Stimulated activated naive B cell treated with anti-CD40 and anti-IgM and Interleukin-4, amounts not matched to agents 10 μg/mL and 1 μg/mL and 100 μg/mL, for 72 hours (primary cell): ENCODE measurements around the gene ANKRD55.

Source experiments
- ATAC-seq, 2 donors: fragments of 150-1000 bp; cut with Tn5 transposase; replicated peaks; 2 replicates each; pipeline ENCODE4 v1.10.0; 2021; ENCODE audit warnings: moderate library complexity in 1 of 2
- DNase-seq: peaks from one replicate; pipeline ENCODE4 v3.0.0; 2021
- H3K27ac Mint-ChIP-seq: one replicate; pipeline ENCODE4 v1.8.0; 2022; ENCODE audit warnings: mild to moderate bottlenecking, mixed read lengths
- H3K27me3 Mint-ChIP-seq, 2 donors: one replicate each; pipeline ENCODE4 v1.8.0; 2022; ENCODE audit warnings: mixed read lengths in 2 of 2
- H3K36me3 Mint-ChIP-seq, 2 donors: one replicate each; pipeline ENCODE4 v1.8.0; 2022; ENCODE audit warnings: mixed read lengths in 2 of 2, mild to moderate bottlenecking in 1 of 2
- H3K4me1 Mint-ChIP-seq, 2 donors: one replicate each; pipeline ENCODE4 v1.8.0; 2022; ENCODE audit warnings: mixed read lengths in 2 of 2, mild to moderate bottlenecking in 1 of 2
- H3K4me3 Mint-ChIP-seq, 2 donors: one replicate each; pipeline ENCODE4 v1.8.0; 2022; ENCODE audit warnings: mild to moderate bottlenecking in 2 of 2, mixed read lengths in 2 of 2, moderate library complexity in 1 of 2
- H3K9me3 Mint-ChIP-seq, 2 donors: one replicate each; pipeline ENCODE4 v1.8.0; 2022; ENCODE audit warnings: mixed read lengths in 2 of 2, mild to moderate bottlenecking in 1 of 2

Gene ANKRD55

DNA sequence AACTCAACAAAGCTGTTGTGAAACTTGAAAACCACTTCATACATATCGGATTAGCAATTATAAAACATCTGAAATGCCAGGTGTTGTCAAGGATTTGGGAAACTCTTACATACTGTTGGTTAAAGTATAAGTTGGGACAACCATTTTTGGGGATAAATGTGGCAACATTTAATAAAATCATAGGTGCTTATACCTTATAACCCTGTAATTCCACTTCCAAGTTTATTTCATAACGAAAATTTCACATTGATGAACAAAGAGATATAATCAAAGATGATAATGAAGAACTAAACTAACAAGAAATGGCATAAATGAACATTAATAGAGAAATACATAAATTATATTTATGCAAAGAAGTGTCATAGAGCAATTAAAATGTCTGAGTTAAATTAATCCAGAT lies 54.3 kb downstream of the ANKRD55 start:
- no peak overlapping the region for H3K4me3 Mint-ChIP-seq
- DNase-seq = no peak
- H3K27ac Mint-ChIP-seq = no peak overlapping the region
- no peak for ATAC-seq
- peaks cover 2 to 16% of the 10 kb centered on the region in 2 donors for H3K4me1 Mint-ChIP-seq
- no peaks in the 10 kb centered on the region for H3K36me3 Mint-ChIP-seq
- peaks cover 6 to 11% of the 10 kb centered on the region in 2 donors for H3K27me3 Mint-ChIP-seq
- no peaks in the 10 kb centered on the region for H3K9me3 Mint-ChIP-seq

DNA sequence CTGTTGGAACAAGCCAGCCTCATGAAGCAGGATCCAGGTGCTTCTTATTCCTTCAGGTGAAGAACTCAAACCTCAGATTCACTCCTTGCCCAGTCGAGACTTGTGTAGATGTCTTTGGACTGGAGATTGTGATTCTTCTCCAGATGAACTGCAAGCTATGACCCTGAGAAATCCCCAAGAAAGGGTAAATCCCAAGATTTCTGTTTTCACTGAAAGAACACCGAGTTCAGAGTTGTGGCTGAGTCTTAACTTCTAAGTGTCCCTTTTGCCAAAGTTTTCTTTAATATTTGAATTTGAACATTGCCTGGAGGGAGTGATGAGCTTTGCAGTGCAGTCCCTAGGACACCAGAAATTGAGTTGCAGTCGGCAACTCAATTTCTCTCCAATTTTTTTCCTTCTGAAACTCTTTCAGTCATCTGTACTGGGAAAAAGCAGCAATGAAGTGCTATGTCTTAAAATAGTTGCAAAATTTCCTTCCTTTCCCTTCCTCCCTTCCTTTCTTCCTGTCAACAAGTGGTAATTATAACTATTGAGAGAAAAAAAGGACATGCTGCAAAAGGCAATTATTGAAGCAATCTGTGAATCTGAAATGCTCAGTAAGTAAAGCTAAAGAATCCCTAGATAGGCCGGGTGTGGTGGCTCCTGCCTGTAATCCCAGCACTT lies 56.1 kb downstream of the ANKRD55 start:
- Mint-ChIP-seq H3K27ac (no peak overlapping the region), H3K9me3 (no peaks in the 10 kb centered on the region), H3K36me3 (no peaks in the 10 kb centered on the region), H3K27me3 (peaks cover 6 to 11% of the 10 kb centered on the region in 2 donors), H3K4me1 (peaks cover 2 to 18% of the 10 kb centered on the region in 2 donors), H3K4me3 (no peak overlapping the region)
- DNase-seq (no peak), ATAC-seq (no peak)

DNA sequence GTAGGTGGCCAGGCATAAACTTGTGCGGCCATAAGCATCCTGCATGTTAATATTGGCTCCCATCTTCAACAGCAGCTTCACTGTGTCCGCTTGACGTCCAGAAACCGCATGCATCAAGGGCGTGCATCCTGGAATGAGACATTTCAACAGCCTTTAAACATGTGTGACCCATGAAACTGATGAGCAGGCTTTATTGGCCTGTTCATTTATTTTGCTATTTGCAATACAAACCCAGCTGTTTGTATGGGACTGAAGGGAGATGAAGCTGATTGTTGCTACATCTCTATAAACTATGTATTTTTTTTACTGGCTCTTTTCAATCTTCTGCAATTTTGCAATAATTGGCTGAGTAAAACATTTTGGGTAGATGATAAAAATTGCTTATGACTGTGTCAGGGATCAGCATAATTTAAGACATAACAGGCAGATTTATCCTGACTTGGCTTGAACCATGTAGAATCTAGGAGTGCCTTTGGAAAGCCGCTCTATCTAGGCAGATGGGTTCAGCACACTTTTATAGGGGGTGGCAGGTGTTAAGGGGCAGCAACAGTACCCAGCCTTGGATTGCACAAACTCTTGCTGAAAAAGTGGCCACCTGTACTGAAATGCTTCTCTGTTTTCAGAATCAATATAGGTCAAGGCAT lies 56.9 kb downstream of the ANKRD55 start:
- ATAC-seq = no peak
- no peak overlapping the region for H3K4me3 Mint-ChIP-seq
- no peaks in the 10 kb centered on the region for H3K36me3 Mint-ChIP-seq
- no peak for DNase-seq
- H3K4me1 Mint-ChIP-seq = peaks cover 2 to 18% of the 10 kb centered on the region in 2 donors
- H3K9me3 Mint-ChIP-seq = no peaks in the 10 kb centered on the region
- H3K27me3 Mint-ChIP-seq = peaks cover 9 to 11% of the 10 kb centered on the region in 2 donors
- no peak overlapping the region for H3K27ac Mint-ChIP-seq

DNA sequence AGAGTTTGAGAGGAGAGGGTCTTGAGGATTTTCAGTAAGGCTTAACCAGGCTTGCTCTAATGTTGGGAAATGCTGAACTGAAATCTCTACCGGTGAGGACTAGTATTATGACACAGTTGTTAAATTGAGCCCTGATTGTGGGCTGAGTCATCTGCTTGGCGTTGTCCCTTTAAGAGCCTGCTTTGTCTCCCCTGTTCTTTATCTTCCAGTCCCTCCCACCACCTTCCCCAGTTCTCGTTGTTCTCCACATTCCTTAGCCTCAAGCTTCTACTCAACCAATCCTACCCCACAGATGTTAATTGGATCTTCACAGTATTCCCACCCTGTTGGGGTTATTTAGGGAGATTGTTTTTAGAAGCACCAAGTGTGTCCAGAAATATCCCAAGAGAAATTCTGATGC lies 57.6 kb downstream of the ANKRD55 start:
- Mint-ChIP-seq H3K9me3 (no peaks in the 10 kb centered on the region), H3K4me3 (no peak overlapping the region), H3K27ac (no peak overlapping the region), H3K4me1 (peaks cover 2 to 18% of the 10 kb centered on the region in 2 donors), H3K27me3 (peaks cover 11 to 13% of the 10 kb centered on the region in 2 donors), H3K36me3 (no peaks in the 10 kb centered on the region)
- ATAC-seq (no peak), DNase-seq (no peak)

DNA sequence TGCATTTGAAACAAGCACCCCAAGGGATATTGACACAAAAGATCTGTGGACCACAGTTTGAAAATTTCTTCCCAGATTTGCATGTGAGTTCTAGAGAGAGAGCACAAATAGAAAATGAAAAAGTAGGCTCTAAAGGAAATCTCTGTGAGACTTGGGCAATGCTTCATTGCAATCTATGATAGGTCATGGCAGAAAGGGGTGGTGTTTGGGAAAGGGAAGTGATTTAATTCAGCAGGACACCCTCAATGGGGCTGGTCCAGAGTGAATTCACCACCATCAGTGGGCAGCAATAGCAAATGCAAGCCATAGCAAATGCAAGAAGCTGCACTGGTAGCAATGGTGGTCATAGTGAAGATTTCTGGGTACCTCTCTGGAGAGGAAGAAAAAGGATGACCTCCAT lies 58.1 kb downstream of the ANKRD55 start:
- Mint-ChIP-seq H3K27me3 (peaks cover 11 to 13% of the 10 kb centered on the region in 2 donors), H3K36me3 (no peaks in the 10 kb centered on the region), H3K4me1 (peaks cover 2 to 18% of the 10 kb centered on the region in 2 donors), H3K27ac (no peak overlapping the region), H3K9me3 (no peaks in the 10 kb centered on the region), H3K4me3 (no peak overlapping the region)
- ATAC-seq = no peak
- no peak for DNase-seq

DNA sequence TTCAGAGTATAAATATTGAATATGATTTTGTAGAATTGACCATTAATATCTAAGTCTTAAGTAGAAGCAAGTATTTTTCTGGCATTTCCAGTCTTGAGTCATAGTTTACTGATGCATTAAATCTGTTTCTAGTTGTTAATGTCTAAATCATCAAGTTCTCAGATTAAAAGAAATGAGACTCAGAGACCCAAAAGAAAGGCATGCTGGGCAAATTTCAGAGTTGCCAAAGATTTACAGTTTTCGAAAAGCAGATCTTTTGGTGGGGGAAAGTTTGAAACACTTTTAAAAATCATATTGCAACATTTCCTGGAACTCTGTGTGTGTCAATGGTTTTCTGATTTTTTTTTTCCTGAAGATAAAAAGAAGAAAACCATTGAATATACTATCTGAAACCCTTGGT lies 60.9 kb downstream of the ANKRD55 start:
- Mint-ChIP-seq H3K36me3 (no peaks in the 10 kb centered on the region), H3K4me3 (no peak overlapping the region), H3K27me3 (peaks cover 11 to 13% of the 10 kb centered on the region in 2 donors), H3K27ac (no peak overlapping the region), H3K4me1 (peaks cover 2 to 25% of the 10 kb centered on the region in 2 donors), H3K9me3 (no peaks in the 10 kb centered on the region)
- ATAC-seq (no peak), DNase-seq (no peak)

DNA sequence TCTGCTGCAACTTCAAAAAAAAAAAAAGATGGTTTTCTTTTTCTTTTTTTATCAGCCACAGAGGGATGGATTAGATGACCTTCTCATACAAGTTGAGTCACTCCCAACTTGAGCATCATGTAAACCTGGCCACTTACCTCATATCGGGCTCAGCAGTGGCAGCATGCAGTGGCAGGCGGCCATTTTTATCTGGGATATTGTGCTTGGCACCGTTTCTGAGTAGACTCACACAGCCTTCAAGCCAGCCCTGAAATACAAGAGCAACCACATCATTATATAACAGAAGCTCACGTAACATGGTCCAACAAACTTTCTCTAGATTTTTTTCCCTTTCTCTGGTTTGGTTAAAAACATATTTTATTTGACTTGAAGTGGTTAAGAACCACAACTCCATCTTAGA lies 62.6 kb downstream of the ANKRD55 start:
- H3K27me3 Mint-ChIP-seq = peaks cover 14 to 19% of the 10 kb centered on the region in 2 donors

DNA sequence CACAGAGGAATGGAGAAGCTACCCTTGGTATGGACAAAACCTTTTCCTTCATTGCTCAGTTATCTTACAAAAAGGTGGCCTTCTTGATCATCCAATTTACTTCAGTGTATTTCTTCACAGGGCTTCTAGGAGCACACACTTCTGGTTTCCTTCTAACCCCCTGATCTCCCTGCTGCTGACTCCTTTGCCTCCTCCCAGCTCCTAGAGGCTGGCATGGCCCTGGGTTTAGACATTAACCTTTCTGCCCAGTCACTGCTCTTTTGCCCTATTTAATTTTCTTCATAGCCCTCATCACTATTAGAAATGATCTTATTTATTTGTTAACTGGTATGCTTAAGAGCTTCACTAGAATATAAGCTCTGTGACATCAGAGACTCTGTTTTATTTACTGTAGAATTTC lies 63.2 kb downstream of the ANKRD55 start:
- no peak overlapping the region for H3K27ac Mint-ChIP-seq
- no peak for ATAC-seq
- no peak for DNase-seq
- H3K36me3 Mint-ChIP-seq = peaks cover 0 to 2% of the 10 kb centered on the region in 2 donors
- H3K4me3 Mint-ChIP-seq = no peak overlapping the region
- H3K9me3 Mint-ChIP-seq = no peaks in the 10 kb centered on the region
- peaks cover 12 to 18% of the 10 kb centered on the region in 2 donors for H3K27me3 Mint-ChIP-seq
- H3K4me1 Mint-ChIP-seq = peaks cover 2 to 22% of the 10 kb centered on the region in 2 donors

More for the DNA sequence above, 62.6 kb downstream of the ANKRD55 start:
- H3K9me3 Mint-ChIP-seq = no peaks in the 10 kb centered on the region
- H3K27ac Mint-ChIP-seq = no peak overlapping the region
- H3K4me3 Mint-ChIP-seq = no peak overlapping the region
- DNase-seq = no peak
- no peak for ATAC-seq
- H3K4me1 Mint-ChIP-seq = peaks cover 2 to 25% of the 10 kb centered on the region in 2 donors
- peaks cover 0 to 2% of the 10 kb centered on the region in 2 donors for H3K36me3 Mint-ChIP-seq

DNA sequence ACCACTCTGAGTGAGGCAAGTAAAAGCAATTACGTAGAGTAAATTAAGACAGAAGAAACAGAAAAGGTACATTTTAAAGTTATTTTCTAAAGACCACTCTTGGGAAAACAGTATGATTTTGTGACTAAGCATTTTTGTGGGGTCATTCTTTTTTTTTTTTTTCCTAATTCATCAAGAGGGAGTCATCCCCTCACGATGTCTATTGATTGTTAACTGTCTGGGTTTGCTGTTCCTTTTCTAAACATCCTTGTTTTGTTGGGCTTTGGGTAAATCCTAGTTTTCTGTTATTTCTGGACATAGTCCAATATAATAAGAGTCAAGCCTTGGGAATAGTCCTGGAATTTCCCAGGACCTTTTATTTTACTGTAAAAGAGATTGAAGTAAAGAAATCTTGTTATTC lies 63.8 kb downstream of the ANKRD55 start:
- H3K4me1 Mint-ChIP-seq = peaks cover 0 to 18% of the 10 kb centered on the region in 2 donors
- H3K27ac Mint-ChIP-seq = no peak overlapping the region
- H3K36me3 Mint-ChIP-seq = peaks cover 0 to 2% of the 10 kb centered on the region in 2 donors
- H3K27me3 Mint-ChIP-seq = peaks cover 9 to 13% of the 10 kb centered on the region in 2 donors
- no peak overlapping the region for H3K4me3 Mint-ChIP-seq
- H3K9me3 Mint-ChIP-seq = no peaks in the 10 kb centered on the region
- ATAC-seq = no peak
- DNase-seq = no peak

DNA sequence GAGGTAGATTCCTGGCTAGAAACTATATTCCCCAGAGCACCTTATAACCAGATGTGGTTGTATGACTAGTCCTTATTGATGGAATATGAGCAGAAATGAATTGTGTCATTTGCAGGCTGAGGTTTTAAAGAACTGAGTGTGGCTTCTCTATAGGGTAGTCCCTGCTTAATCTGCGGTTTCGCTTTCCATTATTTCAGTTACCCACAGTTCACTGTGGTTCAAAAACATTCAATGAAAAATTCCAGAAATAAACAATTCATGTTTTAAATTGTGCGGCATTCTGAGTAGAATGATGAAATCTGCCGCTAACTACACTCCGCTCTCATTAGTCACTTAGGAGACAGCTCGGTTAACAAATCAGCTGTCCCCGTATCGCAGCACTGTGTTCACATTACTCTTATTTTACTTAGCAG lies 65.1 kb downstream of the ANKRD55 start:
- DNase-seq = no peak
- Mint-ChIP-seq H3K27me3 (peaks cover 16 to 21% of the 10 kb centered on the region in 2 donors), H3K4me1 (peaks cover 0 to 17% of the 10 kb centered on the region in 2 donors), H3K9me3 (no peaks in the 10 kb centered on the region), H3K27ac (no peak overlapping the region), H3K36me3 (peaks cover 0 to 2% of the 10 kb centered on the region in 2 donors), H3K4me3 (no peak overlapping the region)
- no peak for ATAC-seq

DNA sequence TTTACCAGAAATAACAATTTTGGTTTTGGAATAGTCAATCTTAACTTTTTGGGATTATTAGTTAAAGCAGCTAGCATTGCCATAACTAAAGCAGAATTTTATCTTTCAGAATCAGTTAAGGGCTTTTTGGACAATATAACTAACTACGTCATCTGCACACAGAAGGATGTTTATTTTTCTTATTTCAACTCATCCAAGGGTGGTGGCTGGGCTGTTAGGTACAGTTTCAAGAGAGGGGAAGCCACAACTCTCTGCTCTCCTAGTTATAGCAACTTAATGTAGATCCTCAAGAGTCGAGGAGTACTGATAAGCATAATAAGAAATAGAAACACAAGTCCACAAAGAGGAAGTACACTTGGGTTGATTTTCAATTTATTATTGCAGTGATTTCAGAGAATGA lies 65.6 kb downstream of the ANKRD55 start:
- Mint-ChIP-seq H3K36me3 (peaks cover 0 to 2% of the 10 kb centered on the region in 2 donors), H3K4me1 (peaks cover 0 to 11% of the 10 kb centered on the region in 2 donors), H3K27me3 (peaks cover 18 to 22% of the 10 kb centered on the region in 2 donors), H3K9me3 (no peaks in the 10 kb centered on the region), H3K27ac (no peak overlapping the region), H3K4me3 (no peak overlapping the region)
- DNase-seq (no peak), ATAC-seq (no peak)

DNA sequence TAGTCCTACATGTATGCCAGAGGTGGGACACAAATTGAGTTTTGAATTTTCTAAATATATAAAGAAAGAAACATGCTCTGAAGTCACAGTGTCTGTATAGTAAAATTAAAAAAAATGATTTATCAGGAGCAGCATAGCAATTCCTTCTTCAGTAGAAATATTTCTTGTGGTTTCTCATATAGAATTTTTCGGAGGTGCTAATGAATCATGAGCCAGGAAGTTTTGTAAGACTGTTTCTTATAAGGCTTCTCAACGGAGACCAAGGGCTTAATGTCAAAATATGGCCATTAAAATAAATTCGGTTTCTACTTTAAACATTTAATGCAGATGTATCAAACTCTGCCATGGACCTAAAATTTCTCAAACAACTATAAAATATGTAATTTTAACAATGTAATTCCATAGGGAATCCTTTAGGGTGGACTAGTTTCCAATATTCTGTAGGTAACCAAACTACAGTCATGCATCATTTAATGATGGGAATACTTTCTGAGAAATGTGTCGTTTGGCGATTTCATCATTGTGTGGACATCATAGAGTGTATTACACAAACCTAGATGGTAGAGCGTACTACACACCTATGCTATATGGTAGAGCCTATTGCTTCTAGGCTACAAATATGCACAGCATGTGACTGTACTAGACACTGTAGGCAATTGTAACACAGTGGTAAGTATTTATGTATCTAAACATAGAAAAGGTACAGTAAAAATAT lies 66.3 kb downstream of the ANKRD55 start:
- Mint-ChIP-seq H3K4me1 (peaks cover 2 to 14% of the 10 kb centered on the region in 2 donors), H3K27ac (no peak overlapping the region), H3K9me3 (no peaks in the 10 kb centered on the region), H3K36me3 (peaks cover 0 to 2% of the 10 kb centered on the region in 2 donors), H3K4me3 (no peak overlapping the region), H3K27me3 (peaks cover 19 to 22% of the 10 kb centered on the region in 2 donors)
- no peak for DNase-seq
- ATAC-seq = no peak

DNA sequence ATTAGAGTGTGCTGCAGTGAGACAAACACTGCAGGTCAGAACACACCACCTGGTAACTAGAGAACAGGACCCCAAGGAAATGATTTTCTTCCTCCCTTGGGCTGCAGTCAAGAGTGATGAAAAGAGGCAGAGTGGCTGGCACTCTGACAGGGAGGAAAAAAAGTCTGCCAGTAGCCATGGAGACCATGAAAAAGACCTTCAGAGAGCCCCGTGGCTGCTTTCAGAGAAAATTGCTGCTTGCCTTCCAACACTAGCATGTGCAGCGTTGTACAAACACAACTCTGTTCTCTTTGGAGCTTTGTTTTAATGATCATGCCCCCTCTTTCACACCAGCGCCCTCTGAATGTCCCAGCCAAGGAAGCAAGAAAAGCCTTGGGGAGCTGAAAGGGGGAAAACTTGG lies 68.8 kb downstream of the ANKRD55 start:
- no peak for DNase-seq
- peaks cover 14 to 24% of the 10 kb centered on the region in 2 donors for H3K27me3 Mint-ChIP-seq

DNA sequence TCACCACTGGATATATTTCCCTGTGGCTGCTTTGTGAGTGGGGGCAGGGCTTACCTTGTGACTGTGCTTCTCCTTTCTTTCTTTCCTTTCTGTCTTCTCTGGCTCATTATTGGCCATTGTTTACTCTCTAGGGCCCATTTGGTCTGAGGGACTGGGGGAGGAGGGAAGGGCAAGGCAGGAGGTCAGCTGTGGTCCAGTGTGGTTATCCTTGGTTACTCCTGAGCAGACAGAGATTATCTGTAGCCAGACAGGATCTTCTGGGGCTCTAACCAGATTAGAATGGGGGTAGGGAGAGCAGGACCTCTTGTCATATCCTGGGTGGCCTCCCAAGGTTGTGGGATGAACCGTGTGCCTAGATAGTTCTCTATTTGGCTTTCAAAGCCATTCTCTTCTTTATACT lies 71.2 kb downstream of the ANKRD55 start:
- no peak overlapping the region for H3K27ac Mint-ChIP-seq
- H3K27me3 Mint-ChIP-seq = peaks cover 14 to 24% of the 10 kb centered on the region in 2 donors
- DNase-seq (no peak), ATAC-seq (no peak)
- no peaks in the 10 kb centered on the region for H3K9me3 Mint-ChIP-seq
- H3K4me3 Mint-ChIP-seq = no peak overlapping the region
- H3K4me1 Mint-ChIP-seq = peaks cover 3 to 14% of the 10 kb centered on the region in 2 donors
- peaks cover 0 to 2% of the 10 kb centered on the region in 2 donors for H3K36me3 Mint-ChIP-seq

More for the DNA sequence above, 68.8 kb downstream of the ANKRD55 start:
- Mint-ChIP-seq H3K4me3 (no peak overlapping the region), H3K27ac (no peak overlapping the region), H3K9me3 (no peaks in the 10 kb centered on the region), H3K36me3 (peaks cover 0 to 2% of the 10 kb centered on the region in 2 donors), H3K4me1 (peaks cover 3 to 20% of the 10 kb centered on the region in 2 donors)
- ATAC-seq = no peak
